Mucosa of stomach (tissue), 1 donor: ENCODE results near the gene TAF11L10.
"Not testable (repeated sequence)": the region's sequence is repeated elsewhere in the genome, so short reads cannot be mapped to it uniquely, and the experiment has no call there.

ENCODE experiments used
- H3K27me3 ChIP-seq: one replicate; pipeline ENCODE4 v1.7.0; 2013; ENCODE audit warnings: mild to moderate bottlenecking, low read length; ENCODE audit not compliant: control insufficient read depth, insufficient read depth
- H3K36me3 ChIP-seq: one replicate; pipeline ENCODE4 v1.7.0; 2013; ENCODE audit warnings: low read length; ENCODE audit not compliant: control insufficient read depth, insufficient read depth
- H3K4me1 ChIP-seq: one replicate; pipeline ENCODE4 v1.7.0; 2013; ENCODE audit warnings: mild to moderate bottlenecking, low read length; ENCODE audit not compliant: control insufficient read depth, insufficient read depth
- H3K4me3 ChIP-seq: one replicate; pipeline ENCODE4 v1.7.0; 2013; ENCODE audit warnings: low read length
- H3K9ac ChIP-seq: one replicate; pipeline ENCODE4 v1.7.0; 2013; ENCODE audit warnings: mild to moderate bottlenecking, low read length, moderate library complexity
- H3K9me3 ChIP-seq: one replicate; pipeline ENCODE4 v1.7.0; 2013; ENCODE audit warnings: mild to moderate bottlenecking, low read length, moderate library complexity; ENCODE audit not compliant: control insufficient read depth
- donor health status: Pancreatic carcinoma.

Gene TAF11L10

GRCh38 chr5:17590860-17591259, 6.8 kb downstream of the TAF11L10 start, which contains the start of gene TAF11L8:
Gene TAF11L8, minus strand, starts transcription at chr5:17590960.
- H3K9ac ChIP-seq, H3K4me1 ChIP-seq, H3K4me3 ChIP-seq, H3K9me3 ChIP-seq, H3K27me3 ChIP-seq, H3K36me3 ChIP-seq: not testable (repeated sequence)

- not testable (repeated sequence) for H3K9me3 ChIP-seq, H3K27me3 ChIP-seq, H3K4me1 ChIP-seq, H3K36me3 ChIP-seq, H3K9ac ChIP-seq, H3K4me3 ChIP-seq
Measured at GRCh38 chr5:17585658-17586057, 12.0 kb downstream of the TAF11L10 start, which contains the start of gene TAF11L7. Gene TAF11L7, minus strand, starts transcription at chr5:17585758.
